ACC112 (cell line): ENCODE measurements around the gene IMMP2L.
"Not testable (repeated sequence)": the region's sequence is repeated elsewhere in the genome, so short reads cannot be mapped to it uniquely, and the experiment has no call there.

Experiments
- H2AFZ ChIP-seq: fragments of 200-600 bp; sonication (generic); one replicate; pipeline ENCODE4 v1.6.0; 2017; ENCODE audit warnings: antibody characterized with exemption, low read length; ENCODE audit not compliant: unreplicated experiment
- H3K27ac ChIP-seq: fragments of 200-600 bp; sonication (generic); 2 replicates; pipeline ENCODE4 v1.5.1; 2014; ENCODE audit warnings: low read depth, mild to moderate bottlenecking, antibody characterized with exemption, low read length, moderate library complexity
- H3K27me3 ChIP-seq: fragments of 200-600 bp; sonication (generic); 2 replicates; pipeline ENCODE4 v1.6.1; 2014; ENCODE audit warnings: mild to moderate bottlenecking, antibody characterized with exemption, low read length, moderate library complexity, mixed read lengths; ENCODE audit not compliant: insufficient read depth
- H3K36me3 ChIP-seq: fragments of 200-600 bp; sonication (generic); 2 replicates; pipeline ENCODE4 v1.6.1; 2016; ENCODE audit warnings: mild to moderate bottlenecking, antibody characterized with exemption, low read length, moderate library complexity, mixed read lengths; ENCODE audit not compliant: insufficient read depth
- H3K4me1 ChIP-seq: fragments of 200-600 bp; sonication (generic); one replicate; pipeline ENCODE4 v1.6.1; 2016; ENCODE audit warnings: low read length, mixed read lengths; ENCODE audit not compliant: insufficient read depth, unreplicated experiment, control insufficient read depth
- H3K4me3 ChIP-seq: fragments of 200-600 bp; sonication (generic); 2 replicates; pipeline ENCODE4 v1.5.1; 2014; ENCODE audit warnings: mild to moderate bottlenecking, low read depth, low read length
- H3K79me2 ChIP-seq: fragments of 200-600 bp; sonication (generic); one replicate; pipeline ENCODE4 v1.6.0; 2016; ENCODE audit warnings: low read length; ENCODE audit not compliant: control insufficient read depth, unreplicated experiment, insufficient read depth

The IMMP2L gene

DNA sequence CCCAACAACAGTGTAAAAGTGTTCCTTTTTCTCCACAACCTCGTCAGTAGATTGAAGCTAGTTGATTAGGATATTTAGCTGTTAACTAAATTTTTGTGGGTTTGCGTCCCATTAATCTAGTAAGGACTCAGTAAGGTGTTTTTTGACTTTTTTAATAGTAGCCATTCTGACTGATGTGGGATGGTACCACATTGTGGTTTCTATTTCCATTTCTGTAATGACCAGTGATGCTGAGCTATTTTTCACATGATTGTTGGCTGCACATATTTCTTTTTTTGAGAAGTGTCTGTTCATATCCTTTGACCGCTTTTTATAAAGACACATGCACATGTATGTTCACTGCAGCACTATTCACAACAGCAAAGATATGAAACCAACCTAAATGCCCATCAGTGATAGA lies 476.9 kb downstream of the IMMP2L start:
- Histone ChIP-seq H3K27ac (no peak overlapping the region), H3K36me3 (no peaks in the 10 kb centered on the region), H3K4me3 (no peak overlapping the region), H3K4me1 (peaks cover 9% of the 10 kb centered on the region), H2AFZ (no peak overlapping the region), H3K27me3 (no peaks in the 10 kb centered on the region), H3K79me2 (no peaks in the 10 kb centered on the region)

- peak overlapping the region; percentile 37; the same call in 1 of the 2 replicates for H3K27ac ChIP-seq
- peaks cover 9% of the 10 kb centered on the region for H3K4me1 ChIP-seq
- no peaks in the 10 kb centered on the region for H3K27me3 ChIP-seq
- no peak overlapping the region for H3K4me3 ChIP-seq
- no peaks in the 10 kb centered on the region for H3K36me3 ChIP-seq
- no peaks in the 10 kb centered on the region for H3K79me2 ChIP-seq
- no peak overlapping the region for H2AFZ ChIP-seq
Observed at GRCh38 chr7:111083413-111083812, 478.9 kb downstream of the IMMP2L start.

GRCh38 chr7:111082351-111082750 lies 479.9 kb downstream of the IMMP2L start:
- H3K4me3 ChIP-seq = no peak overlapping the region
- no peaks in the 10 kb centered on the region for H3K36me3 ChIP-seq
- no peaks in the 10 kb centered on the region for H3K27me3 ChIP-seq
- no peaks in the 10 kb centered on the region for H3K79me2 ChIP-seq
- H3K27ac ChIP-seq = no peak overlapping the region
- H3K4me1 ChIP-seq = peaks cover 9% of the 10 kb centered on the region
- no peak overlapping the region for H2AFZ ChIP-seq

- H3K4me3 ChIP-seq = no peak overlapping the region
- no peaks in the 10 kb centered on the region for H3K36me3 ChIP-seq
- no peak overlapping the region for H3K27ac ChIP-seq
- H3K4me1 ChIP-seq = peaks cover 9% of the 10 kb centered on the region
- H3K27me3 ChIP-seq = no peaks in the 10 kb centered on the region
- H3K79me2 ChIP-seq = no peaks in the 10 kb centered on the region
- H2AFZ ChIP-seq = no peak overlapping the region
Observed at GRCh38 chr7:111081546-111082267, 480.6 kb downstream of the IMMP2L start.

DNA sequence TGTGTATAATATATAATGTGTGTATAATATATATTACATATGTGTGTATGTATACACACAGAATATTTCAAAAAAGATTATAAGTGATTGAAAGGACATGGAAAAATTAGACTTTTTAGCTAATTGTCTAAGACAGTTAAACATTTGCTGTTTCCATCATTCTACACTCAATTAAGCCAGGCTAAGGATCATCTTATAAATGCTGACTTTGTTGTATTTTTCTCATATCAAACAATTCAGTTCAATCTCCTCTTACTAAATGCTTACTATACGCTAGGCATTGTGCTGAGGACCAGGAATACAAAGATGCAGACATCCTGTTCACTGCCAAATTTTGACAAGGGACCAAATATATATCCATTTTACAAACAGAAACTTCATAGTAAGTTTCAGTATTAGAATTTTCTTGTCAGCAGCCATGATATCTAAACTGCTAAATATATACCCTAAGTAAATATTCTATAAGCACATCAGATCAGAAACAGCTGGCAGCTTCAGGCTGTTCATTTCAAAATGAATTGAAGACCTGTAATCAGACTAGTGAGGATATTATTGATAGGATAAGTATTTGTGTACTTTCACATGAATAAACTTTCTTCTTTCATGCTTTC lies 481.7 kb downstream of the IMMP2L start:
- H3K27me3 ChIP-seq = no peaks in the 10 kb centered on the region
- peaks cover 16% of the 10 kb centered on the region for H3K4me1 ChIP-seq
- H3K27ac ChIP-seq = no peak overlapping the region
- no peaks in the 10 kb centered on the region for H3K79me2 ChIP-seq
- H3K4me3 ChIP-seq = no peak overlapping the region
- H2AFZ ChIP-seq = no peak overlapping the region
- no peaks in the 10 kb centered on the region for H3K36me3 ChIP-seq

DNA sequence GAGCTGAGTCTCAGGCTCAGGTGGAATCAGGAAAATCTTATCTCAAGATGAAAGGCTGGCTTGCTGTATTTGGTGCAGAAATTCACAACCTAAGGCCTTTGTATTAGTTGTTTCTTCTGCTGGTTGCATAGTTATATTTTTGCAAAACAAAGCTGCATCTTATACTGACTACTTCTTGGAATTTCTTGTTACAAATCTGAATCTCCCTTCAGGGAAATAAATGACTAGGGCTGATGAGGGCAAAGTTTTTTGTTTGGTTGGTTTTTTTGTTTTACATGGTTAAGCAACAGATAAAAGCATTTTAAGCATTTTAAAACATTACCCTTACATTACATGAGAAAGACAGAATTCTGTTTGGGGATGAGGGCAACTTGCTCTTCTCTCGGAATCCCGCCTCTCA lies 485.3 kb downstream of the IMMP2L start:
- H2AFZ ChIP-seq = no peak overlapping the region
- peaks cover 19% of the 10 kb centered on the region for H3K4me1 ChIP-seq
- H3K27ac ChIP-seq = no peak overlapping the region
- no peaks in the 10 kb centered on the region for H3K36me3 ChIP-seq
- no peak overlapping the region for H3K4me3 ChIP-seq
- H3K27me3 ChIP-seq = no peaks in the 10 kb centered on the region
- no peaks in the 10 kb centered on the region for H3K79me2 ChIP-seq

GRCh38 chr7:111076205-111076604 lies 486.1 kb downstream of the IMMP2L start:
- Histone ChIP-seq H3K27ac (no peak overlapping the region), H3K79me2 (no peaks in the 10 kb centered on the region), H3K4me1 (peaks cover 18% of the 10 kb centered on the region), H3K4me3 (no peak overlapping the region), H3K36me3 (no peaks in the 10 kb centered on the region), H2AFZ (no peak overlapping the region), H3K27me3 (no peaks in the 10 kb centered on the region)

DNA sequence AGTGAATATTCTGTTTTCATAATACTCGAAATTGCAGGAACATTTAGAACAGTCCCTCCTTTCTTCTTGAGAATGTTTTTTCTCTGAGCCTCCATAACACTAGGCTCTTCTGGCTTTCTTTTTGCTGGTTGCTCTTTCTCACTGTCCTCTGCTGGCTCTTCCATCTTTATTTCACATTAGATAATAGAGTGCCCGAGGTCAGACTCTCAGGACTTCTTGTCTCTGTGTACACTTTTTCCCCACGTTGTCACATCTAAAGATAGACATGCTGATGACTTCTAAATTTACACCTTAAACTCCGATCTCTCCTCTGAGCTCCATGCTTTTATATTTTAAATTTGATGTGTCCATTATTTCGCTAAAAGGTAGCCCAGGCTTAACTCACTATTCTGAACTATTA lies 486.8 kb downstream of the IMMP2L start:
- Histone ChIP-seq H3K79me2 (no peaks in the 10 kb centered on the region), H3K27ac (no peak overlapping the region), H3K27me3 (no peaks in the 10 kb centered on the region), H3K4me3 (no peak overlapping the region), H2AFZ (no peak overlapping the region), H3K4me1 (peaks cover 18% of the 10 kb centered on the region), H3K36me3 (no peaks in the 10 kb centered on the region)

DNA sequence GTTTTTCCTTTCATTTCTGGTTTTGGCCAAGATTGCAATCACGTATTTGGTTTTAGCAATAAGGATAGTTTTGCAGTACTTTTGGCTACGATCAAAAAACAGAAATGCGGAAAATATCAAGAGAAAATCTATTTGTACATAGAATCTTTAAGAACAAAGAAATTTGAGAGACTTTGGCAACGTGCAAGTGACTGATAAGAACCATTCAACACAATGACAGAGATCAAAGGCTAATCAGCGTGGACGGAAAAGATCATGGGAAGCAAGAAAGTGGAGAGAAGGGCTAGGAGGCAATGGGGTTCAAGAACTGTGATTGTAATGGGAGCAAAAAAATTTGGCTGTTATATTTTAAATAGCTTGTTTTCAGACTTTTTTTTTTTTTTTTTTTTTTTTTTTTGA lies 487.5 kb downstream of the IMMP2L start:
- Histone ChIP-seq H3K27ac (no peak overlapping the region), H3K4me3 (no peak overlapping the region), H2AFZ (no peak overlapping the region), H3K79me2 (no peaks in the 10 kb centered on the region), H3K4me1 (peaks cover 18% of the 10 kb centered on the region), H3K27me3 (no peaks in the 10 kb centered on the region), H3K36me3 (no peaks in the 10 kb centered on the region)

DNA sequence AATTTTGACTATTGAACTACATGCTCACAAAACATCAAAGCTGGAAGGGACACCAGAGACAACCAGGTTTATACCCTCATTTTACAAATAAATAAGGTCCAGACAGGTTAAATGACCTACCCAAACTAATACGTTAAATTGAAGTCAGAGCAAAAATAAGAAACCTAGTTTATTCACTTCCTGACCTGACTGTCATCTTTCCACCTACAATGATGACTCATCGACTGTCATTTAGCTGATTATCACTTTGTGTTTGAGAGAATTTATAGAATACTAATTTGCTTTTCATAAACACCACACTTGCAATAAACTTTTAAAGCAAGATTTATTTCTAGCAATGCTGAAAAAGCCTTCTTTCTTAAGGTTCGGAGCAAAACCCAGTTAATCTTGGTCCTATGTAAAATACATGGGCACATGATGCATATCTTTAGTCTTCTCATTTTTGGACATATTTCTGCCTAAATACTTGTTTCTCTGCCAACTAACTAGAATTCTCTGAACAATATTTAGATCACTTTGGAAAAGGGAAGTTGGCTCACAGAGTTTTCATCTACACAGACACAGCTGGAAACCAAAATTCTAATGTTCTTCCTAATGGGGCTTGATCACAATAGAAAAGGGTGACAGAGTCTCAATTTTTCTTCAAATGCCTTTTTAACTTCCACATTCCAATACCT lies 488.1 kb downstream of the IMMP2L start:
- no peak overlapping the region for H3K4me3 ChIP-seq
- H3K79me2 ChIP-seq = no peaks in the 10 kb centered on the region
- H3K36me3 ChIP-seq = no peaks in the 10 kb centered on the region
- H3K27ac ChIP-seq = no peak overlapping the region
- peaks cover 18% of the 10 kb centered on the region for H3K4me1 ChIP-seq
- H3K27me3 ChIP-seq = no peaks in the 10 kb centered on the region
- no peak overlapping the region for H2AFZ ChIP-seq

- H3K36me3 ChIP-seq, H3K4me3 ChIP-seq, H3K27me3 ChIP-seq, H2AFZ ChIP-seq, H3K27ac ChIP-seq, H3K79me2 ChIP-seq: not testable (repeated sequence)
- peaks cover 18% of the 10 kb centered on the region for H3K4me1 ChIP-seq
Observed at GRCh38 chr7:111072658-111073057, 489.6 kb downstream of the IMMP2L start.
